ENCODE results near the gene TBXA2R. TPM values are rescaled to one million over a fixed set of nuclear protein-coding genes. Genes with fewer than 3 reads are reported as not detected.

The TBXA2R gene
- total and polyA plus RNA-seq, 2 donors: 1.4 to 3.8 TPM

- no peak for DNase-seq (ENCODE audit: extremely low spot score)
- Histone ChIP-seq H3K4me3 (ENCODE audit: low read depth, low read length) (no peak overlapping the region), H3K4me1 (ENCODE audit: insufficient read depth) (no peaks in the 10 kb centered on the region), H3K27ac (ENCODE audit: low read depth) (no peak overlapping the region), H3K36me3 (ENCODE audit: insufficient read depth) (peaks cover 2% of the 10 kb centered on the region)
- WGBS: 90% methylated on average over 41 of the region's 41 CpGs
Measured at GRCh38 chr19:3610745-3611717, 4.4 kb upstream of the TBXA2R start.

- DNase-seq (ENCODE audit: extremely low spot score): no peak
- H3K27ac ChIP-seq (ENCODE audit: low read depth): no peak overlapping the region
- 79% methylated on average over 24 of the region's 24 CpGs for WGBS
- H3K36me3 ChIP-seq (ENCODE audit: insufficient read depth): peaks cover 2% of the 10 kb centered on the region
- H3K4me1 ChIP-seq (ENCODE audit: insufficient read depth): no peaks in the 10 kb centered on the region
- H3K4me3 ChIP-seq (ENCODE audit: low read depth, low read length): no peak overlapping the region
Measured at GRCh38 chr19:3609779-3610719, 3.4 kb upstream of the TBXA2R start.

- Histone ChIP-seq H3K4me1 (ENCODE audit: insufficient read depth) (no peaks in the 10 kb centered on the region), H3K36me3 (ENCODE audit: insufficient read depth) (peaks cover 2% of the 10 kb centered on the region), H3K27ac (ENCODE audit: low read depth) (no peak overlapping the region), H3K4me3 (ENCODE audit: low read depth, low read length) (no peak overlapping the region)
- DNase-seq (ENCODE audit: extremely low spot score): no peak
- 58% methylated on average over 21 of the region's 21 CpGs for WGBS
Measured at GRCh38 chr19:3608750-3609322, 2.2 kb upstream of the TBXA2R start.

GRCh38 chr19:3608079-3608641, 1.5 kb upstream of the TBXA2R start:
- no peak overlapping the region for H3K4me3 ChIP-seq (ENCODE audit: low read depth, low read length)
- no peaks in the 10 kb centered on the region for H3K4me1 ChIP-seq (ENCODE audit: insufficient read depth)

GRCh38 chr19:3607303-3608078, 816 bp upstream of the TBXA2R start:
- no peak for DNase-seq (ENCODE audit: extremely low spot score)
- H3K4me1 ChIP-seq (ENCODE audit: insufficient read depth): no peaks in the 10 kb centered on the region
- H3K4me3 ChIP-seq (ENCODE audit: low read depth, low read length): peak overlapping the region; percentile 49
- H3K36me3 ChIP-seq (ENCODE audit: insufficient read depth): peaks cover 2% of the 10 kb centered on the region
- peak overlapping the region; percentile 32 for H3K27ac ChIP-seq (ENCODE audit: low read depth)
- WGBS: 24% methylated on average over 22 of the region's 22 CpGs

More at GRCh38 chr19:3608079-3608641, 1.5 kb upstream of the TBXA2R start:
- Histone ChIP-seq H3K36me3 (ENCODE audit: insufficient read depth) (peaks cover 2% of the 10 kb centered on the region), H3K27ac (ENCODE audit: low read depth) (no peak overlapping the region)
- no peak for DNase-seq (ENCODE audit: extremely low spot score)
- WGBS: 62% methylated on average over 3 of the region's 3 CpGs

GRCh38 chr19:3606174-3606689, 443 bp downstream of the TBXA2R start:
- no peak for DNase-seq (ENCODE audit: extremely low spot score)
- H3K36me3 ChIP-seq (ENCODE audit: insufficient read depth): peaks cover 2% of the 10 kb centered on the region
- WGBS: 8% methylated on average over 35 of the region's 35 CpGs
- H3K4me3 ChIP-seq (ENCODE audit: low read depth, low read length): peak overlapping the region; percentile 49
- H3K4me1 ChIP-seq (ENCODE audit: insufficient read depth): no peaks in the 10 kb centered on the region
- no peak overlapping the region for H3K27ac ChIP-seq (ENCODE audit: low read depth)

- Histone ChIP-seq H3K4me3 (ENCODE audit: low read depth, low read length) (peak overlapping the region; percentile 49), H3K36me3 (ENCODE audit: insufficient read depth) (no peaks in the 10 kb centered on the region), H3K27ac (ENCODE audit: low read depth) (no peak overlapping the region), H3K4me1 (ENCODE audit: insufficient read depth) (no peaks in the 10 kb centered on the region)
- 61% methylated on average over 5 of the region's 5 CpGs for WGBS
- no peak for DNase-seq (ENCODE audit: extremely low spot score)
Measured at GRCh38 chr19:3605770-3606169, 905 bp downstream of the TBXA2R start.

- no peaks in the 10 kb centered on the region for H3K4me1 ChIP-seq (ENCODE audit: insufficient read depth)
- no peak overlapping the region for H3K4me3 ChIP-seq (ENCODE audit: low read depth, low read length)
- WGBS: 74% methylated on average over 3 of the region's 3 CpGs
- H3K27ac ChIP-seq (ENCODE audit: low read depth): no peak overlapping the region
- no peaks in the 10 kb centered on the region for H3K36me3 ChIP-seq (ENCODE audit: insufficient read depth)
- DNase-seq (ENCODE audit: extremely low spot score): no peak
Measured at GRCh38 chr19:3605361-3605760, 1.3 kb downstream of the TBXA2R start.

GRCh38 chr19:3604987-3605343, 1.7 kb downstream of the TBXA2R start:
- DNase-seq (ENCODE audit: extremely low spot score): no peak
- no peaks in the 10 kb centered on the region for H3K36me3 ChIP-seq (ENCODE audit: insufficient read depth)
- WGBS: 68% methylated on average over 11 of the region's 11 CpGs
- no peak overlapping the region for H3K27ac ChIP-seq (ENCODE audit: low read depth)
- no peaks in the 10 kb centered on the region for H3K4me1 ChIP-seq (ENCODE audit: insufficient read depth)
- no peak overlapping the region for H3K4me3 ChIP-seq (ENCODE audit: low read depth, low read length)

- H3K36me3 ChIP-seq (ENCODE audit: insufficient read depth): no peaks in the 10 kb centered on the region
- H3K27ac ChIP-seq (ENCODE audit: low read depth): no peak overlapping the region
- no peak for DNase-seq (ENCODE audit: extremely low spot score)
- 79% methylated on average over 27 of the region's 27 CpGs for WGBS
- H3K4me1 ChIP-seq (ENCODE audit: insufficient read depth): no peaks in the 10 kb centered on the region
- H3K4me3 ChIP-seq (ENCODE audit: low read depth, low read length): no peak overlapping the region
Measured at GRCh38 chr19:3604227-3604986, 2.3 kb downstream of the TBXA2R start.

- H3K4me3 ChIP-seq (ENCODE audit: low read depth, low read length): no peak overlapping the region
- 57% methylated on average over 23 of the region's 23 CpGs for WGBS
- no peaks in the 10 kb centered on the region for H3K36me3 ChIP-seq (ENCODE audit: insufficient read depth)
- H3K27ac ChIP-seq (ENCODE audit: low read depth): no peak overlapping the region
- H3K4me1 ChIP-seq (ENCODE audit: insufficient read depth): no peaks in the 10 kb centered on the region
- DNase-seq (ENCODE audit: extremely low spot score): no peak
Measured at GRCh38 chr19:3603121-3603811, 3.4 kb downstream of the TBXA2R start.

Data from urinary bladder (tissue), 4 donors.